ENCODE data around the gene REEP3.
"Not testable (repeated sequence)": the region's sequence is repeated elsewhere in the genome, so short reads cannot be mapped to it uniquely, and the experiment has no call there.

Gene REEP3

DNA sequence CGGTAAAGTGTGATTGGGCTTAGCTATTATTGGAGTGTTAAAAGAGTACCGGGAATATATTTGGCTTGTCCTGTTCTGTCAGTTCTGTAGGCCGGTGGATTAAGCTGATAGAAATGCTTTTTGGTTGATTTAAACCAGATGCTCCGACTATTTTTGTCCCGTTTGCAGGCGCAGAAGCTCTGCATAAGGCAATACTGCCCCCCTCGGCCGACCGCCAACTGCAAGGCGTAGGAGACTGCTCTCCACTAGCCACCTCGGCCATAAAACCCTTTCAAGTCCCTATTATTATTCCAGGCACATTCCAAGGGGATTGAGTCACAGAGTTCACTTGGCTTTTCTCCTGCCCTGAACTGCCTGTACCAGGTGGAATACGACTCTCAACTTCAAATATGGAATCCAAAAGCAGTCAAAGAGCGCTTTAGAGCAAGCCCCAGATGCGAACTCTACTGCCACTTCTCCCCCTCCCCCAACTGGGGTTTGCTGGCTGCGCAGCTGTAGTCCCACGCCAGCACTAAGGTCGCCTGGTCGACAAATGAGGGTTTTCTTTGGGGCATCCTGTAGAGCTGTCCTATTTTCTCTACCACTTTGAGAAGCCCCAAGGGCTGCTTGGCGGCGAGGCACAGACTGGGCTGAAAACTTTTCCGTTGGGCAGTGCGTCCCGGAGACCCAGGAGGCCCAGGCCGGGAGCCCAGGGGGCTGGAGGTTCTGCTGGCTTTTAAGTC lies 108.3 kb downstream of the REEP3 start:
- FAIRE-seq = no peak
- DNase-seq (ENCODE audit: low spot score) = peak; percentile 95

DNA sequence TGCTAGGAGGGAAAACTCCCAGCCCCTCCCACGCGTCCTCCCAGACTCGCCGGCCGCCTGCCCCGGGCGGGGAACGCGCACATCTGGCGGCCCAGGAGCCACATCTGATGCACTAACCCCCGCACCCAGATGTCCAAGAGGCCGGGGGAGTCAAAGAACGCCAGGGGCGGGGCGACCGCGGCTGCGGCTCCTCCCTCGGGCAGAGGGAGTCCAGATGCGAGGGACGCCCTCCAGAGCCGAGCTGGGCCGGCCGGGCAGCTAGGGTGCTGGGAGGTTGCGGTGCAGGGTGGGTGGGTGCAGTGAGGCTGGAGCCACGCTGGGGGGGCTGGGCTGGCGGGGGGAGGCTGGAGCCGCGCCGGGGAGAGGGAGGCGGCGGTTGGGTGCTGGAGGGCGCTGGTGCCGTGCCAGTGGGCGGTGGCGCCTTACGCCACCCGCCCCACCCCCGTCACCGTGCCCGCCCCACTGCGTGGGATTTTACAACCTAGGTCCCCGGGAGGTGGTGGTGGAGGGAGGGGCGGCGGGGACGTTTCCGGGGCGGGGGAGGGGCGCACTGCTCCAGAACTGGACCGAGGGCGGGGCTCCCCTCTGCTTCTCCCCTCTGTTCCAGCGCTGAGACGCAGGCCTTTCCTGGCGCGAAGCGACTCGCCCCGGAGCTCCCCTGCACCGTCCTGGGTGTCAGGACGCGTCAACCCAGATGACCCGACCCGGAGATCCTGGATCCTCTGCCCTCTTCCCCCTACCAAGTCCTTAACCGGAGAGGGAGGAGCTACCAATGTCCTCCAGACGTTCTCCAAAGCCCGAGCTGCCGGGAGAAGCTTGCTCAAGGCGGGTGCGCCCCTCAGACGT lies 109.1 kb downstream of the REEP3 start:
- DNase-seq (ENCODE audit: low spot score) (peak; percentile 95), FAIRE-seq (peak; percentile 52)

DNA sequence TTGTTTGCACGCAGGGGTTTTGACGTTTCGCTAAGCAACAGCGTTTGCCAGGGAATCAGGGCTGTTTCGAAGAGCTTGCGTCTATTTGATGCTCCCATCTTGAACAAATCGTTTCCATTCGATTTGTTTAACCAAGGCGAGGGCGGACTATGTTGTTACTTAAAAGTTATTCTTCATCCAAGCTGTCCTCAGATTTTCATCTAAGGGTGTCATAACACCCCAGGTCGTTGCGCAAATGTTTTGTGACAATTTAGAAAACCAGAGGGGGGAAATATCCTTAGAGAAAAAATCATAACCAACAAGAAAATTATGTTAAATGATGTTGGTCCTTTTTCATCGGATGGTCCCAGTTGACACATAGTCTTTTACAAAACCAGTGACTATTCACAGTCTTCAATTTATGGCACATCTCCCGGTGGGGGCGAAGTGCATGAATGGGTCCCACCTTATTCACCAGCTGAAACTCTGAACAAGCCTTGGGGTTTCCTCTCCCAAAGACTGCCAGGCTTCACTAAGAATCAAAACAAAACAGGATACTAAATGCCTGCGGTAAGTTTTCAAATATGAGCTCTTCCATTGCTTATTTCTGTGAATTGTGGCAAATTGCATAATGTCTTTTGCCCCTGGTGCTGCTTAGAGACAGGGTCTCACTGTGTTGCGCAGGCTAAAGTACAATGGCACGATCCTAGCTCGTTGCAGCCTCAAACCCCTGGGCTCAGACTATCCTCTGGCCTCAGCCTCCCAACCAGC lies 109.9 kb downstream of the REEP3 start:
- FAIRE-seq (no peak), DNase-seq (ENCODE audit: low spot score) (no peak)

DNA sequence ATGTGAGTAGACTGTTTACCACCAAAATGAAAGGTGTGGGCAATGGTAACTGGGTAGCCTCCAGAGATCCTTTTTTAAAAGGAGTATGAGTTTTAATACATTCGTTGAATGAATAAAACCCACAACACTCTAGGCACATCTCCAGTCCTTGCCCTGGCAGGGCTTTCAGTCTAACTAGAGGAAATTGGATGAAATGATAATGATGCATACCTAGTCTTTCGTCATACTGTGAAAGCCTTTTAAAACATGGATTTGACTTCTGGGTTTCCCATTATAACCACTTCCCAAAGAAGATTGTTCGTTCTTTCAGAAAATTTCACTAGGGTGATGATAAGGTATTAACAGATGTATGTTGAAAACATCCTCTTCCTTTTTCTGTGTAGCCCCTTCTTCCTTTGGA lies 110.8 kb downstream of the REEP3 start:
- FAIRE-seq = no peak
- DNase-seq (ENCODE audit: low spot score) = no peak

DNA sequence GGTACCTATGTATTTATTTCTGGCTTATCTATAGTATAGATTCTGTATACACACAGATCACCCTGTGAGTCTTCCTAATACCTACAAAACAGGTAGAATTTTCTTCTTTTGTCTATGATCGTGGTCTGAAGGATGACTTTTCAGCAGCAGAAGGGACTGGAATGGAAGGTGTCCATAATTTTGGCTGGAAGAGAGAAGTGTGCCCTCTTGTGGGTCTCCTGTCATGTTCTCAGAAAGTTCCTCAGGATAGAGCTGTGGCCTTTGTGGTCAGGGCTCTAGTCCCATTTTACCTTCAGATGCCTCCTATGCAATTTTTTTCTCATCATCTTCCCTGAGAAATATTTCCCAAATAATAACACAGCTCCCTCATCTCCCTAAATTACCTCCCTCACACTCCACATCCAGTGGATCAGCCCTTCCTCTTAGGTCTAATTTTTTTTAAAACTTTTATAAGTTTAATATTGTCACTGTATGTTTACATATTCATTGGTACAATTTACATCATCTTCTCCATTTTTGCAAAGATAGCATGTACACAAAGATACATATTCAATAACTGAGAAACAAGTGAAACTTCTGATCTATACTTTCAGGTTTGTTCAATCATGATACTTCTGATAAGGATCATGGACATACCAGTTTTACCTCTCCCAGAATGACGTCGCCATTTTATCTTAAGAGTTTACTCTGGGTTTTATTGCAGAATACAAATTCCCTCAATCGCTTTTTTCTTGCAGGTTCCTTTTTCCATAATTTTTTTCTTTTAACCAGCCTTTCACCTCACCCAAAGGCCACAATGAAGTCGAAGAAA lies 112.7 kb downstream of the REEP3 start:
- peak; percentile 59 for DNase-seq (ENCODE audit: low spot score)
- FAIRE-seq = no peak

DNA sequence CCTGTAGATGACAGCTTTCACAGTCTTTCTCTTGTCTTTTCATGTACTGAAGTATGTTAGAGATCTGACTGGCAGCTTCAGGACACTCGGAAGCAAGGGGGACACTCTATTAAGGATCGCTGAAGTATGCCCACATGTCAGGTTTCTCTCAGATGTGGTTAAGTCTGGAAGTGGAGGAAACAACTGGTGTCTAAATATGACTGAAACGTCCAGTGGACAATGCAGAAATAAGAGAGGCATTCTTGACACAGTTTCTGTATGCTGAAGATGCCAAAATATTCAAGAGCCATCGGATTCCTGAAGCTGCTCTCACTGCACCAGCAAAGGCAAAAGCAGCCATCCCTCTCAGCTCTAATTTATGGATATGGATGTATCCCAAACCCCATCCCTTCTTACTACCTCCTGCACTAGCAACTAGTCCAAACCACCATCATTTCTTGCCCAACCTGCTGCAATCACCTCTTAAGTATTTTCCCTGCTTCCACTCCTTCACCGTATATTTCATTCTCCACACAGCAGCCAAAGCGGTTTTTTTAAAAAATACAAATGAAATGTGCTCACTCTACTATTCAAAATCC lies 113.4 kb downstream of the REEP3 start:
- FAIRE-seq (no peak), DNase-seq (ENCODE audit: low spot score) (no peak)

DNA sequence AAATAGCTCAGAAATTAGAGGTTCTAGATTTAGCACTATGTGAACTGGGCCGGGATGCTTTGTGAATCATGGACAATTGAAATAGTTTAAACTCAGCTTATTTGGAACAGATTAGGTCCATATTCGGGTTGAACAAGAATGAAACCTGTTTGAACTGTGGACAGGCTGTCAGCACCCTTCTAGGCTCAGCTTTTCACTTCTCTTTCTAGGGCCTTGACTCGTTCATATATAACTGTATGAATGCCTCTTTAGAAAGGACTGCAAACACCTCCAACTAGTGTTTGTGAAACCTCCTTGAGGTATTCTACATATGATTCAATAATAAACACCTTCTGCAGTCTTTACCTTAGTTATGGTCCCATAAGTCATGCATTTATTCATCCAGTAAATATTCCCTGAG lies 115.6 kb downstream of the REEP3 start:
- FAIRE-seq (no peak), DNase-seq (ENCODE audit: low spot score) (no peak)

DNA sequence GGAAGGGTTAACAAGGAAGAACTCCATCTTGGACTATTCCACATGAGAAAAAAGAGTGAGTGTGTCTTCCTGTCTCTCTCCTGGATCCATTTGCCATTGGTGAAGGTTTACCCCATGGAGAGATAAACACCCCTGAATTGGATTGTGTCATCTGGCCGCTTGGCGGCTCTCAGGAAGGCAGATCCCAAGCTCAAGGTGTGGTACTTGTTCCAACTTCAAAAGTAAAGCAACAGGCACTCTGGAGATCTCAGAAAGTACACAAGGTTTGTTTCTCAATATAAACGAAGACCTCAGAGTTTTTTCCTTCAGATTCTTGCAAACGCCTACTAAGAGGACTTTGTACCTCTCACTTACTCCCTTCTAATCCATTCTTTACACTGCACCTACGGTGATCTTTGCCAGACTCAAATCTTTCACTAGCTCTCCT lies 116.7 kb downstream of the REEP3 start:
- DNase-seq (ENCODE audit: low spot score) (no peak), FAIRE-seq (no peak)

DNA sequence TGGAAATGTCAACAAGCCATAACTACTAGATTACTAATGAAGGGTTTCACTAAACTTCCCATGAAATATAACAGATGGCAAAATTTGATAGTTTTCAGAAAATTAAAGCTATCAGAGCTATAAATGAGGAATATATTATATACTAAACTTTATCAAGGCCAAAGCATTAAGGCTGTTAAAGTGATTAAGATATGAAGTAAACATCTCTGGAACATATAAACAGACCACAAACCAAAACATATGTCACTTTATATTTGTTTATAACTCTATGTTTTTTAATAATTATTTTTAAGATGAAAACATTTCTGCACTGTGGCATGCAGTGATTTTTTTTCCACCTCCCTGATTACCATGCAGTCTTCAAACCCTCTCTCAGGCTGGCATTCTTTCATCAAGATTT lies 120.2 kb downstream of the REEP3 start:
- DNase-seq (ENCODE audit: low spot score) (no peak), FAIRE-seq (no peak)

DNA sequence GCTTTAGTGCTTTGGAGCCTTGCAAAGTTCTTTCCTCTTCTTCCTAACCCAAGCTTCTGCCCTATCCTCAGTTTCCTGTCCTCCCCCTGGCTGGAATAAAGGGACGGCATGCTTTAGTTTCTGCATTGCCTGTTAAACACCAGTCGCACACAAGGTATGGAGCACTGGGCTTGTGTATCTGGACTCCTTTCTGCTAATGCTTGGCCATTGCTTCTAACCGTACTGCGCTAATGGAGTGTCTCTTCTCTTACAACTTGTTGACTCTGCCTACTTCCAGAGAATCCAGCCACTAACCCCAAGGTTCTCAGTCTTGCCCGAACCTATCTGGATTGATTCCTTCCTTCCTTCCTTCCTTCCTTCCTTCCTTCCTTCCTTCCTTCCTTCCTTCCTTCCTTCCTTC lies 120.6 kb downstream of the REEP3 start:
- FAIRE-seq (no peak), DNase-seq (ENCODE audit: low spot score) (no peak)

DNA sequence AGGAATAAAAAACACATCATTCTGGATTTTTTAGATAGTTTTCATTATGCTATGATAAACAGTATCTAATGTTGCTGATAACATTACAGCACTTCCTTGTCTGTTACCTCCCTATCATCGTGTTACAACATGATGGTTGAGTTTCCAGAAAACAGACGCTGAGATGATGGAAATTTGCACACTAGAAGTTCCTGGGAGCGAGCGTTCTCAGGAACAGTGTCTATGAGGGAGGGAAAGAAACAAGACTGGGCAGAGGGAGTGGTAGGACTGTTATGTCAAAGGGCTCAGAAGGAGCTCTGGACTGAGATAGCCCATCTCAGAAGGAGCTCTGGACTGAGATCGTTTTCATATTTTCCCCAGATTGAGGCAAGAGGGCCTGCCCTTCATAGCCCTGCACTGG lies 121.6 kb downstream of the REEP3 start:
- no peak for DNase-seq (ENCODE audit: low spot score)
- no peak for FAIRE-seq

DNA sequence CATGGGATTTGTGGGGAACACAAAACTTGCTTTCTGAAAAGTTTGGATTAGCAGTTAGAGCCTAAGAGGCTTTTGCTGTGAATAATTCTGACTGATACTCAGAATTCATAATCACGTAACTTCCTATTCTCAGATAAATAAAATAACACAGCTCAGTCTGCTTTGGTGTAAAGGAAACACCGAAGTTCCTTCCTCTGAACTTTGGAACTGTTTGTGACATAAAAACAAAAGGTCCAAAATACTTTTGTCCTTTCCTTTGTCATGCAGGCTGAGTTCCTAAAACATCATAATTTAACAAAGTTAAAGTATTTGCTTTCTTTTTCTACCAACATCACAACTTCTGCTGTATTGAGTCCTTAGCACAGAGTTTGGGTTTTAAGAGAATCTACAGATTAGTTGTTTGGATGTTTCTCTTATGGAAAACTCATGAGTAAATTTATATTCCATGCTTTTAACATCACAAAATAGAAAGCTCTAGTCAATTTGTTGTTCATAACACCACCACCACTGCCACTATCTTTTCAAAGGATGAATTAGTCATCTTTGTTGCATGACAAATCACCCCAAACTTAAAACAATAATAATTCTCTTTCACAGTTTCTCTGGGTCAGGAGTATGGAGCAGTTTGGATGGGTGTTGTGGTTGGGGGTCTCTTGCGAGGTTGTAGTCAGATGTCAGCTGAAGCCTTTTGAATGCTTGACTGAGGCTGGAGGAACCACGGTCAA lies 123.4 kb downstream of the REEP3 start:
- DNase-seq (ENCODE audit: low spot score) = no peak
- FAIRE-seq = no peak

DNA sequence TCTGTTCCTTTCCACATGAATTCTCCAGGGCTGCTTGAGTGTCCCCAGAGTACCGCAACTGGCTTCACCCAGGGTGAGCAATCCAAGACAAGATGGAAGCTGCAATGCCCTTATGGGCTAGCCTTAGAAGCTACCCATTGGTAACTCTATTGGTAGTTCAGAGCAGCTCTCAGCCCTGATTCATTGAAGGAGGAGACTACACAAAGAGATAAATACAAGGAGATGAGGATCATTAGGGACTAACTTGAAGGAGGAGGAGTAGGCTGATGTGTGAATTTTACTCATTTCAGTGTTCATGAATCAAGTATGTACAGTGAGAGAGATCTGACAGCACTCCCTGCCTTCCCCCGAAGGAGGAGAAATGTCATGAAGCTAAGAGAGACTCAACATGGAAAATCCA lies 124.0 kb downstream of the REEP3 start:
- no peak for DNase-seq (ENCODE audit: low spot score)
- no peak for FAIRE-seq

DNA sequence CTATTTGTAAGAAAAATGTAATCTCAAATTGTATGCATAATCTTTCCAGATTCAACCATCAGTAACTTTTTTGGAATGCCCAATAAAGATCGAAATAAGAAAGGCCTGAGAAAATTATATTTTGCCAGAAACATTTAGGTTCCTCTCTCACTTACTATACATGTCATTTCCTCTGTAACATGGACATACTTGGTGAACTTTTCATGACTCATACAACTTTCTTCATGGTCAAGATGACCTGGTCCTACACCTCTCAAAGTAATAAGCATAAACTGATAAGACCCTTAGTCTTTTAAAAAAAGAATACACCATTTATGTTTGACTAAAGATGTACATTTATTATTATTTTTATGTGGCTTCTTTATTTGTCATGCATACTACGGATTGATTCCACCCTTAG lies 125.3 kb downstream of the REEP3 start:
- no peak for FAIRE-seq
- DNase-seq (ENCODE audit: low spot score) = no peak

DNA sequence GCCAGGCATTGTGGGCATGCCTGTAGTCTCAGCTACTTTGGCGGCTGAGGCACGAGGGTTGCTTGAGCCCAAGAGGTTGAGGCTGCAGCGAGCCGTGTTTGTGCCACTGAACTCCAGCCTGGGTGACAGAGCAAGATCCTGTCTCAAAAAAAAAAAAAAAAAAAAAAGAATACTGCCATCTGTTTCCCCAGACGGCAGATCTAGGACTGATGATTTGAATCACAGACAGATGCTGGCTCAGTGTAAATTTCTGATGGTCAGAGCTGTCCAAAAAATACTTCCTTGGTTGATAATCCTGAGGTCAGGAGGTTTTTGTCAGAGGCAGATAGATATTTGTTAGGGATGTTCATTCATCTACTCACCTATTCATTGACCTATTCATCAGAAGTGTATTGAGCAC lies 130.7 kb downstream of the REEP3 start:
- FAIRE-seq = no peak

DNA sequence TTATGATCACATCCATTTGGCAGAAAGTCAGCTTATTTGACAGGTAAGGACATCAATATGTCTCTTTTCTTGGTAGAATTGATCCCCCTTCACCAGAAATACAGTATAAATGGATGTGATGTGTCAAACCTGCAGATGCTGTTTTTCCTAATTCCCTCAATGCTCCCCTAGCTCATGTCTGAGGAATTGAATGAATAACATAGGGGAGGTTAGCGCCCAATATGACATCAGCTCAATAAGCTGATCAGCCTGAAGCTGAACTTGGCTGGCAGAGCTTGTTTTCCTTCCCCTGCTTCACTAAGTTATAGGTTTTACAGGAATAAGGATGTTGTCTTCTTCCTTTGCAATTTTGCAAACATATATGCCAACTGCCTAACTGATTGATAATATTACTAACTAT lies 132.5 kb downstream of the REEP3 start:
- DNase-seq (ENCODE audit: low spot score) = no peak
- no peak for FAIRE-seq

More for the DNA sequence above, 130.7 kb downstream of the REEP3 start:
- no peak for DNase-seq (ENCODE audit: low spot score)

DNA sequence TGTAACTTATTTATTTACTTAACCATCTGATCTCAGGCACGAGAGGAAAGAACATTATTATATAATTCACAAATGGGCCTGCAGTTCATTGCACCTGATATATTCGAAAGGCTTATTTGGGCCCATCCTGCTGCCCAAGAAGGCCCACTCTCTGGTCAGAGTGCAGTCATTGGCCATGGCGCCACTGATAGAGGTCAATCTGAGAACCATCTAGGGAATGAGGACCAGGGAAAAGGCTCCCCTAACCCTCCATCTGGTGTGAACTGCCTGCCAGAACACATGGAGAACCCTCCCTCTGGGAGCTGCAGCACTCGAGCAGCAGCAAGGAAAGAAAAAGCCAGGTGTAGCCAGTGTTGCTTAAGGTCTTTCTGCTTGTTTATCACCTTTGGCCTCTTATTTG lies 136.6 kb downstream of the REEP3 start:
- DNase-seq (ENCODE audit: low spot score) (no peak), FAIRE-seq (no peak)

DNA sequence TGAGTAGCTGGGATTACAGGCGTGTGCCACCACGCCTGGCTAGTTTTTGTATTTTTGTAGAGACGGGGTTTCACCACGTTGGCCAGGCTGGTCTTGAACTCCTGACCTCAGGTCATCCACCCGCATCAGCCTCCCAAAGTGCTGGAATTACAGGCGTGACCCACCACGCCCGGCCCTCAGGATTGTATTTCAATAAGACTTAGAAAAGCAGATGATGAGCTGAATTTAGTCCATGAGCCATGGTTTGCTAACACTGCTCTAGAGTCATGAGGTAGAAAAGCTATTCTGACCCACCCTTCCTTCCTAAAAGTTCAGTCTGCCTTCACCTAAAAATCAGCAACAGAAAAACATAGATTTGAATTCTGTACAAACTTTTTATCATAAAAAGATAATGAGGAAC lies 139.7 kb downstream of the REEP3 start:
- DNase-seq (ENCODE audit: low spot score); FAIRE-seq: not testable (repeated sequence)

DNA sequence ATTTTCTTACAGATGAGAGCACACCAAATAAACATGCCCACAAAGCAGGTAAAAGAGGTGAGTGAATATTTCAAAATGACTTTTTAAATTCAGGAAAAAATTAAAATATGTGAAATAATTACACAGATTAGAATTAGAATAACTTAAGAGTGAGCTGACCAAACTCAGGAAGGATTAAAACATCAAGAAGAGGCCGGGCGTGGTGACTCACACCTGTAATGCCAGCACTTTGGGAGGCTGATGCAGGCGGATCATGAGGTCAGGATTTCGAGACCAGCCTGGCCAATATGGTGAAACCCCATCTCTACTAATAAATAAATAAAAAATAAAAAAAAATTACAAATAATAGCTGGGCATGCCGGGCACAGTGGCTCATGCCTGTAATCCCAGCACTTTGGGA lies 140.1 kb downstream of the REEP3 start:
- no peak for FAIRE-seq
- no peak for DNase-seq (ENCODE audit: low spot score)

DNA sequence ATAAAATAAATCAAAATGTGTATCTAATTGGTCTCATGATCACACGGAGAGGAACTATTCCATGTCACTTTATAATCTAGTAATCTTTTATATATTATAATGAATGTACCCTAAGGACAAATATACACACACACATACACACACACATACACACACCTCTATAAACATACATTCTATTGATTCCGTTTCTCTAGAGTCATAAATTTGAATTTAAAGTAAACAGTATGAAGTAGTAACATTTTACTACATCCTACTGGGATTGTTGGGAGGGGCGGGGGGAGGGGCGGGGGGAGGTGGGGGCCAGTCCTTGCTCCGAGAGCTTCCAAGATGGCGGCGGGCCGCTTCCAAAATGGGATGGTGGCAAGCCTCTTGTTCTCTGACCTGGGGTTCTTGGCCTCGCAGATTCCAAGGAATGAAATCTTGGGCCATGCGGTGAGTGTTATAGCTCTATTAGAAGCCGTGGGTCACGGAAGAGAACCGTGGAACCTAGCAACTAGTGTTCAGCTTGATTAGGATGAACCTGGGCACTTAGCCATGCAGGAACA lies 143.2 kb downstream of the REEP3 start:
- FAIRE-seq (no peak), DNase-seq (ENCODE audit: low spot score) (no peak)
